ENCODE measurements around the gene ARFGAP3.

DNA sequence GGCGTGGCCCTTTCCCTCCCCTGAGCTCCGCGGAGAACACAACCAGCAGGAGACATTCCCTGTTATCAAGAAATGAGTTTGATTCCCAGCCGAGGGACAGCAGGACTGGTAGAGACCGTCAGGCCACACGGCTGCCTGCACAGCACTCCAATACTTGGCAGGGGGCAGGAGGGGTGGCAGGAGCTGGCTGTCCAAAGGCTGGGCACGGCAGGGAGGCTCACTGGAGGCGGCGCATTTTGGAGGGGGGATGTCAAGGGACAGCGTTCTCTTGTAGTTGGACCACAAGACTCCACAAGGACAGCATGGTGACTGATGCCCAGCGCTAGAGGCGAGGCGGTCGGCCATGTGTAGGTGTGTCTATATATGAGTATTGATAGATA is 69.7 kb downstream of the ARFGAP3 start:
- TF ChIP-seq, protein P1, sequence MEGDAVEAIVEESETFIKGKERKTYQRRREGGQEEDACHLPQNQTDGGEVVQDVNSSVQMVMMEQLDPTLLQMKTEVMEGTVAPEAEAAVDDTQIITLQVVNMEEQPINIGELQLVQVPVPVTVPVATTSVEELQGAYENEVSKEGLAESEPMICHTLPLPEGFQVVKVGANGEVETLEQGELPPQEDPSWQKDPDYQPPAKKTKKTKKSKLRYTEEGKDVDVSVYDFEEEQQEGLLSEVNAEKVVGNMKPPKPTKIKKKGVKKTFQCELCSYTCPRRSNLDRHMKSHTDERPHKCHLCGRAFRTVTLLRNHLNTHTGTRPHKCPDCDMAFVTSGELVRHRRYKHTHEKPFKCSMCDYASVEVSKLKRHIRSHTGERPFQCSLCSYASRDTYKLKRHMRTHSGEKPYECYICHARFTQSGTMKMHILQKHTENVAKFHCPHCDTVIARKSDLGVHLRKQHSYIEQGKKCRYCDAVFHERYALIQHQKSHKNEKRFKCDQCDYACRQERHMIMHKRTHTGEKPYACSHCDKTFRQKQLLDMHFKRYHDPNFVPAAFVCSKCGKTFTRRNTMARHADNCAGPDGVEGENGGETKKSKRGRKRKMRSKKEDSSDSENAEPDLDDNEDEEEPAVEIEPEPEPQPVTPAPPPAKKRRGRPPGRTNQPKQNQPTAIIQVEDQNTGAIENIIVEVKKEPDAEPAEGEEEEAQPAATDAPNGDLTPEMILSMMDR (IDR thresholded peaks at IDR 0.05 in 8 of 11, conservative IDR thresholded peaks at IDR 0.05 in 3 of 11) = no peak
- TF ChIP-seq POLR2AphosphoS5 (IDR thresholded peaks at IDR 0.05) = no peak
